ENCODE data around the gene GLI1.
"Not testable (repeated sequence)": the region's sequence is repeated elsewhere in the genome, so short reads cannot be mapped to it uniquely, and the experiment has no call there.

The GLI1 gene

DNA sequence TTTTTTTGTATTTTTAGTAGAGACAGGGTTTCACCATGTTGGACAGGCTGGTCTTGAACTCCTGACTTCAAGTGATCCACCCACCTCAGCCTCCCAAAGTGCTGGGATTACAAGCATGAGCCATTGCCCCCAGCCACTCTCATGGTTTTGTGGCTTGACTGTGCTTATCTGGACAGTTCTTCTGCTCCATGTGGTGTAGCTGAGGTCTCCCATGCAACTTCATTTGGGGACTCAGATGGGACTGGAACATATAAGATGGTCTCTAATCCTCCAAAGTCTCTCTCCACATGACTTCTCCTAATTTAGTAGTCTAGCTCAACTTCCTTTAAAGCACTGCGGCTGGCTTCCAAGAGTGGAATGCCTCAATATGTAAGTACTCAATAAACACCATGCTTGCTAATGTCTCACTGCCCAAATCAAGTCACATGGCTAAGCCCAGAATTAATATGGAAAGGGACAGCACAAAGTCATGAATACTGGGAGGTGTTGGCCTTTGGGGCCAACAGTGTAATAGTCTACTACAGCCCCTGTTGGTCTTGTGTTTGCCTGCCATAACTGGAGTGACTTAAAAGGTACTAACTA, 17.6 kb upstream of the GLI1 start:
- no peak for DNase-seq

DNA sequence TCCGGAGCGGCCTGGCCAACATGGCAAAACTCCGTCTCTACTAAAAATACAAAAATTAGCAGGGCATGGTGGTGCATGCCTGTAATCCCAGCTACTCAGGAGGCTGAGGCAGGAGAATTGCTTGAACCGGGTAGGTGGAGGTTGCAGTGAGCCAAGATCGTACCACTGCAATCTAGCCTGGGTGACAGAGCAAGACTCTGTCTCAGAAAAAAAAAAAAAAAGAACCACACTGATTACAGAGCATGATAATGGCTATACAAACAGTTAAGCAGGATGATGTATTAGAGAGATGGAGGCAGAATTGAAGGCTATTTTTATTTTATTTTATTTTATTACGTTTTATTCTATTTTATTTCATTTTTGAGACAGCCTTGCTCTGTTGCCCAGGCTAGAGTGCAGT, 15.2 kb upstream of the GLI1 start:
- DNase-seq: not testable (repeated sequence)

DNA sequence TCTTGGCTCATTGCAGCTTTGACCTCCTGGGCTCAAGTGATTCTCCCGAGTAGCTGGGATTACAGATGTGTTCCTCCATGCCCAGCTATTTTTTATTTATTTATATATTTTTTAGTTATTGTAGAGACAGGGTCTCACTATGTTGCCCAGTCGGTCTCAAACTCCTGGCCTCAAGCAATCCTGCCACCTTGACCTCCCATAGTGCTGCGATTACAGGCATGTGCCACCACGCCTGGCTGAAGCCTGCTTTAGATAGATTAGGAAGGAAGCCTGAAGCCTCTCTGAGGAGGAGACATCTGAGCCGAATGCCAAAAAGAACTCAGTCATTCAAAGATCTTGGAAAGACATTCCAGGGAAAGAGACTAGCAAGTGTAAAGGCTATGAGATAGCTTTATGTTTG, 14.8 kb upstream of the GLI1 start:
- DNase-seq: no peak

DNA sequence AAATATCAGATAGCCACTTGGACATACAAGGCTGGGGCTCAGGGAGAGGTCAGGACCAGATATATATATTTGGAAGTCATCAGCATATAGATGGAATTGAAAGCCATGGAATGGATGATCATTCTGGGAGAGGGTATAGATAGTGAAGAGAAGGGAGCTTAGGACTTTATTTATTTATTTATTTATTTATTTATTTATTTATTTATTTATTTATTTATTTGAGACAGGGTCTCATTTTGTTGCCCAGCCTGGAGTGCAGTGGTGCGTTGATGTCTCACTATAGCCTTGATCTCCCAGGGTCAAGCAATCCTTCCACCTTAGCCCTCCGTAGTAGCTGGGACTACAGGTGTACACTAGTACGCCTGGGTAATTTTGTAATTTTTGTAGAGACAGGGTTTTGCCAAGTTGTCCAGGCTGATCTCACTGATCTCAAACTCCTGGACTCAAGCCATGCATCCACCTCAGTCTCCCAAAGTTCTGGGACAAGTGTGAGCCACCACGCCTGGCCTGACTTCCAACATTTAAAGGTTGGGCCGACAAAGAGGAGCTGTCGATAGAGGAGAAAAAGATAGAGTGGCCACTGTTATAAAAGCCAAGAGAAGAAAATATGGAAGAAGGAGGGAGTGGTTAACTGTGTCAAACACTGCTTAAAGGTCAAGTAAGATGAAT, 13.2 kb upstream of the GLI1 start:
- no peak for DNase-seq

DNA sequence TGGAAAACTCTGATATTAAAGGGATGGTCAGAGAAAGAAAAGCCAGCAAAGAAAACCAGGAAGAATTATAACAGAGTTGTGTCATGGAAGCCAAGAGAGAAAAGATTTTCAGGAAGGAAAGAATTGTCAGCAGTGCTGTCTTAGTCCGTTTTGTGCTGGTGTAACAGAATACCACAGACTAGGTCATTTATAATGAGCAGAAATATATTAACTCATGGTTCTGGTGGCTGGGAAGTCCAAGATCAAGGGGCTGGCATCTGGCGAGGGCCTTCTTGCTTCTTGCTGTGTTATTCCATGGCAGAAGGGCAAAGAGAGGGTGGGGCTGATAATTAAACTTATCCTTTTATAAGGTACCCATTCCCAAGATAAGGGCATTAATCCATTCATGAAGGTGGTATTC, 10.9 kb upstream of the GLI1 start:
- DNase-seq: no peak

DNA sequence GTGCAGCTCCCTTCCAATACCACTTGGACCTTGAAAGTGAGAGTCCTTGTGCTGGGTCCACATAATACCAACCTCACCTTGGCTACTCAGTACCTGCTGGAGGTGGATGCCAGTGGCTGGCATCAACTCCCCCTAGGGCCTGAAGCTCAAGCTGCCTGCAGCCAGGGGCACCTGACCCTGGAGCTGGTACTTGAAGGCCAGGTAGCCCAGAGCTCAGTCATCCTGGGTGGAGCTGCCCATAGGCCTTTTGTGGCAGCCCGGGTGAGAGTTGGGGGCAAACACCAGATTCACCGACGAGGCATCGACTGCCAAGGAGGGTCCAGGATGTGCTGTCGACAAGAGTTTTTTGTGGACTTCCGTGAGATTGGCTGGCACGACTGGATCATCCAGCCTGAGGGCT, 10.2 kb upstream of the GLI1 start:
- no peak for DNase-seq

DNA sequence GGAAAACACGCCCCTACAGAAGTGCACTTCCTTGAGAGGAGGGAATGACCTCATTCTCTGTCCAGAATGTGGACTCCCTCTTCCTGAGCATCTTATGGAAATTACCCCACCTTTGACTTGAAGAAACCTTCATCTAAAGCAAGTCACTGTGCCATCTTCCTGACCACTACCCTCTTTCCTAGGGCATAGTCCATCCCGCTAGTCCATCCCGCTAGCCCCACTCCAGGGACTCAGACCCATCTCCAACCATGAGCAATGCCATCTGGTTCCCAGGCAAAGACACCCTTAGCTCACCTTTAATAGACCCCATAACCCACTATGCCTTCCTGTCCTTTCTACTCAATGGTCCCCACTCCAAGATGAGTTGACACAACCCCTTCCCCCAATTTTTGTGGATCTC, 9.5 kb upstream of the GLI1 start:
- DNase-seq: no peak

DNA sequence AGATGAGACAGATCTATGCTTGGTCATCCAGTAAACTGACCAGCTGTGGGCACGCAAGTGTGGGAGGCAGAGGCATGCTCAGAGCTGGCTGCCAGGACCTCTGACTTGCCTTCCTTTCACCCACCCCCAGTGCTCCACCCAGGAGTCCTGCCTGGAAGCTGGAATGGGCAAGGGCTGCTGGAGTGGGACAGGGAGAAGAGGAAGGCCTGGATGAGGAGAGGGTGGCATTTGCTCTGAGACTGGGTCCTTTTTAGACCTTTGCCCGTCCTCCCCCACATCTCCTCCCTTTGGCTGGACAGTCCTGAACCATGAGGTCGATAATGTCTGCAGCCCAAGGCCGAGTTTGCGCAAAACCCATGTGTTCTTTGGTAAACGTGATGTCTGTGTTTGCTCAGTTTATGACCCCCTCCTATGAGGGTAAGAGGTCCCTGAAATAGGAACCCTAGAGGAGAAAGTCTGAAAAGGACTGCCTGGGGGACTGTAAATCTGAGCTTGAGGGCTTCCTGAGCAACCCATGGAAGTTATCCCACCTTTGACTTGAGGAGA, 8.3 kb upstream of the GLI1 start:
- DNase-seq: no peak

DNA sequence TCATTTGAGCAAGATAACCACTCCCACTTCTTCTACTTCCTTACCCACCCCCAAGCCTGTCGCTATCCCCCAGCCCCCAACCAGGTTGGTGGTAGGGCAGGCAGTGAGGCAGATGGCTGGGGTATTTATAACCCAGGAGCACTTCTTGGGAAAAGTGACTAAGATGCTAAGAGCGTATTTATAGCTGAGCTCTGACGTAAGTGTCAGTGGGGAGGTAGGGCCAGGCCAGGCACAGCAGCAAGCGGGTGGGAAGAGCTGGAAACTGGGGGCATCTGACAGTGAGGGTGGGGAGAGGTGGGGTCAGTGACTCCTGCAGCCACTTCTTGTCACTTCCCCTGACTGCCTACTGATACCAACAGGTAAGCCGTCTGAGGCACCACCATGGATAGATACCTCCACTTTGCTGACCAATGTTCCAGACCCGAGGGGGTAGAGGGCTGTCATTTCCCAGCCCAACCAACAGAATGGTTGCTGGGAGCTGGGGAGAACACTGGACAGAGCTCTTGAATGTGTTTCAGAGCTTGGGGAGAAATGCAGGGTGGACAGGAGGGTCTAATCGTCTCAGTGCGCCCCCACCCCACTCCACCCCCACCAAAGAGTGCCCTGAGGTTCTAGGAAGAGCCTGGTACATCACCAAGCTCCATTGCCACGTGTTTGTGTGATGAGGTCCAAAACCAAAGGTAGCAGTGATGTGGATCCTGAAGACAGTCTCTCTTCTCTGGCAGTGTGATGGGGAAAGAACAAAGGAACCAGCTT, 7.2 kb upstream of the GLI1 start:
- DNase-seq: no peak

DNA sequence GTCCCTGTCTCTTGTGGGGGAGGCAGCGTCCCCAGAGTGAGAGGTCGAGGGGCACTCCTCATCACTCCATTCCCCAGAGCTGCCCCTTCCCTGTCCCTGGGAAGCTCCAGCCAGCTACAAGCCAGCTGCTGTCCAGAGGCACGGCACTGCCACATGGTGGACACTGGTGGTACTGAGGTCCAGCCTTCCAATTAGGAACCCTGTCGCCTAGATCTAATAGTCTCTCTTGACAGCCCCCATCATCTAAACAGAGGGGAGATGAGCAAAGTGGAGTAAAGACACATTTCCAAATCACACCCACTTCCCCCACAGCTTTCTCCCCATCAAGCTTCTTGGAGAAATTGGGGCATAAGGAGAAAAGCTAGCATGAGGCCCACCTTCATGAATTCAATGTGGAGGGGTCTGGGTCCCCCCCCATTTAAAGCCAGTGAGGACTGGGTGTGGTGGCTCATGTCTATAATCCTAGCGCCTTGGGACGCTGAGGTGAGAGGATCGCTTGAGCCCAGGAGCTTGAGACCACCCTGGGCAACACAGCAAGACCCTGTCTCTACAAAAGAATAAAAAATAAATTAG, 6.6 kb upstream of the GLI1 start:
- DNase-seq: peak; percentile 84

DNA sequence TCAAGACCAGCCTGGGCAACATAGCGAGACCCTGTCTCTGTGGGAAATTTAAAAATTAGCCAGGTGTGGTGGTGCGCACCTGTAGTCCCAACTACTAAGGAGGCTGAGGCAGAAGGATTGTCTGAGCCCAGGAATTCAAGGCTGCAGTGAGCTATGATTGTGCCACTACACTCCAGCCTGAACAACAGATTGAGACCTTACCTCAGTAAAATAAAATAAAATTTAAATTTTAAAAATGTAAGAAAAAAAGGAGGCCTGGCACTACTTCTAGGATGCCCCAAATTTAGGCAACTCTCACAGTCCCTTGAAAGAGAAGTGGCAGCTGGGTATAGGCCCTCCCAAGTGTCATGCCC, 5.4 kb upstream of the GLI1 start:
- DNase-seq: no peak

DNA sequence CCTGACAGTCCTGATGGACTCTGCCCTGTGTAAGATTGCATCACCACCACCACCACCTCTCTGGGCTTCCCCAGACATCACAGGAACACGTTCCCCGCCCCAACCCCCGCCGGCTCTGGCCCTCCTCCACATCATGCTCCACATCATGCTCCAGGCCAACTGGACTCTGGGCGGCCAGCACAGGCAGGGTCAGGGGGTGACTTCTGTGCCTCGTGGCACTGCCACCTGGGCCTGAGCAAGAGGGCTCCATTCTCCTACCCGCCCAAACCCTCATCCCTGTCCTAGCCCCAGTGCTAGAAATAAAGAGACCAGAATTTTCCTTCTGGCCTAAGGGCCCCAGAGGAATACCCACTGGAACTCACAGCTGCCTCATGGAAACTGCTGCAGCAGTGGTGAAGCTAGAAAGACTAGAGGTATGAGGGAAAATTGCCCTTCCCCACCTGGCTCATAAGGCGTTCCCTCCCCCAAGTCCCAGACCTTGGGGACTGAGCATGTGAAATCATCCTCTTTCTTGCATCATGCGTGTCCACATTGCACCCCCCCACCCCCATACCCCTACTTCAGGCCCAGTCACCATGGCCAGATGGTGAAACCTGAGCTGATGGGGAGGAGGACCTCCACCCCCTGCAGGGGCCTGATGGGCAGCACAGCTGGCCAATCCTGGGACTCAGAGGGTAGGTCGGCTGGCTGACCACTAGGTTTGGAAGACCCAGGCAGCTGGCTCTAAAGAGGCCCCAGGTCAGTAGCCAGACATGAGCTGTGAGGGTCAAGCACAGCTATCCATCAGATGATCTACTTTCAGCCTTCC, 4.8 kb upstream of the GLI1 start, which contains the start of gene INHBE:
Gene INHBE, plus strand, starts transcription at position 742 of the 808 bp plus-strand sequence. CDS start 230 bp downstream, outside the sequence.
- peak; percentile 69 for DNase-seq

DNA sequence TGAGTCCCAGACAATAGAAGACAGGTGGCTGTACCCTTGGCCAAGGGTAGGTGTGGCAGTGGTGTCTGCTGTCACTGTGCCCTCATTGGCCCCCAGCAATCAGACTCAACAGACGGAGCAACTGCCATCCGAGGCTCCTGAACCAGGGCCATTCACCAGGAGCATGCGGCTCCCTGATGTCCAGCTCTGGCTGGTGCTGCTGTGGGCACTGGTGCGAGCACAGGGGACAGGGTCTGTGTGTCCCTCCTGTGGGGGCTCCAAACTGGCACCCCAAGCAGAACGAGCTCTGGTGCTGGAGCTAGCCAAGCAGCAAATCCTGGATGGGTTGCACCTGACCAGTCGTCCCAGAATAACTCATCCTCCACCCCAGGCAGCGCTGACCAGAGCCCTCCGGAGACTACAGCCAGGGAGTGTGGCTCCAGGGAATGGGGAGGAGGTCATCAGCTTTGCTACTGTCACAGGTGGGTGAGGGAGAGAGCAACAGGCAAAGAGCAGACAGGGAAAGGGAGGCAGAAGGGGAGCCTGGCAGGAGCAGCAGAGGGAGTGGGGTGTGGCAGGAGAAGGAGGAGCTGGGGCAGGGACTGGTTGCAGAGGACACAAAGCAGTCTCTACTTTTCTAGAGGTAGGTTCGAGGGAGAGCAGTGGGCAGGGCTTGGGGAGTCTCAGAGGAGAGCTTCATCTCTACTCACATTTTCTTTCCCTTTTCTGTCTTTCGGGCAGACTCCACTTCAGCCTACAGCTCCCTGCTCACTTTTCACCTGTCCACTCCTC, 4.0 kb upstream of the GLI1 start:
- peak; percentile 67 for DNase-seq

DNA sequence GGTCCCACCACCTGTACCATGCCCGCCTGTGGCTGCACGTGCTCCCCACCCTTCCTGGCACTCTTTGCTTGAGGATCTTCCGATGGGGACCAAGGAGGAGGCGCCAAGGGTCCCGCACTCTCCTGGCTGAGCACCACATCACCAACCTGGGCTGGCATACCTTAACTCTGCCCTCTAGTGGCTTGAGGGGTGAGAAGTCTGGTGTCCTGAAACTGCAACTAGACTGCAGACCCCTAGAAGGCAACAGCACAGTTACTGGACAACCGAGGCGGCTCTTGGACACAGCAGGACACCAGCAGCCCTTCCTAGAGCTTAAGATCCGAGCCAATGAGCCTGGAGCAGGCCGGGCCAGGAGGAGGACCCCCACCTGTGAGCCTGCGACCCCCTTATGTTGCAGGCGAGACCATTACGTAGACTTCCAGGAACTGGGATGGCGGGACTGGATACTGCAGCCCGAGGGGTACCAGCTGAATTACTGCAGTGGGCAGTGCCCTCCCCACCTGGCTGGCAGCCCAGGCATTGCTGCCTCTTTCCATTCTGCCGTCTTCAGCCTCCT, 3.4 kb upstream of the GLI1 start:
- DNase-seq: no peak

DNA sequence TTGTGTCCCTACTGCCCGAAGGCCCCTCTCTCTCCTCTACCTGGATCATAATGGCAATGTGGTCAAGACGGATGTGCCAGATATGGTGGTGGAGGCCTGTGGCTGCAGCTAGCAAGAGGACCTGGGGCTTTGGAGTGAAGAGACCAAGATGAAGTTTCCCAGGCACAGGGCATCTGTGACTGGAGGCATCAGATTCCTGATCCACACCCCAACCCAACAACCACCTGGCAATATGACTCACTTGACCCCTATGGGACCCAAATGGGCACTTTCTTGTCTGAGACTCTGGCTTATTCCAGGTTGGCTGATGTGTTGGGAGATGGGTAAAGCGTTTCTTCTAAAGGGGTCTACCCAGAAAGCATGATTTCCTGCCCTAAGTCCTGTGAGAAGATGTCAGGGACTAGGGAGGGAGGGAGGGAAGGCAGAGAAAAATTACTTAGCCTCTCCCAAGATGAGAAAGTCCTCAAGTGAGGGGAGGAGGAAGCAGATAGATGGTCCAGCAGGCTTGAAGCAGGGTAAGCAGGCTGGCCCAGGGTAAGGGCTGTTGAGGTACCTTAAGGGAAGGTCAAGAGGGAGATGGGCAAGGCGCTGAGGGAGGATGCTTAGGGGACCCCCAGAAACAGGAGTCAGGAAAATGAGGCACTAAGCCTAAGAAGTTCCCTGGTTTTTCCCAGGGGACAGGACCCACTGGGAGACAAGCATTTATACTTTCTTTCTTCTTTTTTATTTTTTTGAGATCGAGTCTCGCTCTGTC, 2.7 kb upstream of the GLI1 start:
- no peak for DNase-seq

DNA sequence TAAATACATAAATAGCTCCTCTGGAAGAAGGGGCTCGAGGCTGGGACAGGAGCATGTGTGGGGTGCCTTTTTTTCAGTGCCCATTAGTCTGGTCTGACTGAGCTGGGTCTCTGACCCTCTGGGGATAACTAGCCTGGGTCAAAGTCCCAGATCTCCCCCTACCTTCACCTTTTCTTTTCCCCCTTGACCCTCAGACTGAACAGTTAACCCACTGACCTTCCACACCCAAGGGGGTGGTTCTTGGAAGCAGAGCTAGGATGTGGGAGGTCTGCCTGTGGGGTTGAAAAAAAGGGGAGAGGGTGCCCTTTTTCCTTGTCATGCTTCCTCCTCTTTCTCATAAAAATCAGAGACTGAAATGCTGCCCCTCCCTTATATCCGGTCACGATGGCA, 925 bp upstream of the GLI1 start:
- no peak for DNase-seq

DNA sequence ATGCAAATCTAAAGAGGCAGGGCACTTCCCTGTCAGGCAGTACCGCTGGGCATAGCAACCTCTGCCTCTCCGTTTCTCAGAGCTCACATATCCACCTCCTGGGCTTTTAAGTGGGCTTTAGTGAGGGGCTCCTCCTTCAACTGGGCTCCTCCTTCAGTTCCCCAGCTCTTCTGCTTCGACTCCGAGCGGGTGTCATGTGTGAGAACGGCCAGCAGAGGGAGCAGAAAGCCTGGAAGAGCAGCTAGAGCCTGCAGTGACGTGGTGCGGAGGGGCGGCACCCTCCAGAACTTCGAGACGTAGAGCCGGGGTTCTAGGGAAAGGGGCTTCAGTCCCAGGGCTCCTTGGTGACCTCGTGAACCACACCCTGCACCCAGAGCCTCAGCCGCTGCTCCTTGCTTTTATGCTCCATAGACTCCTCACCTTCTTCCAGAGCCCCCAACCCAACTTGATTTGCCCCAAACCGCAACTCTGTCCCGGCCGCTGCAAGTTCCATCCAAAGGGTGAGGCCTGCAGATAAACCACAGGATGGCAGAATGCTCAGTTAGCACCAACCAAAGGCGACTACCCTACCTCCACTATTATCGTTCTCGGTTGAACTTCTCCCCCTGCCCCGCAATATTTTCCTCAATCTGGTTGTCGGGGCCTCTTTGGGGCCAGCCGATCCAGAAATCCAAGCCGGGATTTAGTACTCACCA, 383 bp upstream of the GLI1 start:
- peak; percentile 96 for DNase-seq

DNA sequence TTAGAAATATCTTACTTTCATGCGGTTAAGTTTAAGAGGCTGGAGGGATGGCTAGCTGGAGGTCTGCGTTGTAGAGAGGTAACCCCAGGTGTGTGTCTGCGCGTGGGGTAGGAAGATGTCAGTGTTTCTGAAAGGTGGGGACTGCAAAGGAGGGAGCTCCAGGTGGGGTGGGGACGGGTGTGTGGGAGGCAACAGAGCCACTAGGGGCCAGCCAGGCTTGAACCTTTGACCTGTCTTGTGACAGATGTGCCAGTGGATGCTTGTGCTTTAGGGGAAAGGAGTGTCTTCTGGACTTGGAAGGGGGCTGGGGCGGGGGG, 841 bp downstream of the GLI1 start:
- DNase-seq: no peak

DNA sequence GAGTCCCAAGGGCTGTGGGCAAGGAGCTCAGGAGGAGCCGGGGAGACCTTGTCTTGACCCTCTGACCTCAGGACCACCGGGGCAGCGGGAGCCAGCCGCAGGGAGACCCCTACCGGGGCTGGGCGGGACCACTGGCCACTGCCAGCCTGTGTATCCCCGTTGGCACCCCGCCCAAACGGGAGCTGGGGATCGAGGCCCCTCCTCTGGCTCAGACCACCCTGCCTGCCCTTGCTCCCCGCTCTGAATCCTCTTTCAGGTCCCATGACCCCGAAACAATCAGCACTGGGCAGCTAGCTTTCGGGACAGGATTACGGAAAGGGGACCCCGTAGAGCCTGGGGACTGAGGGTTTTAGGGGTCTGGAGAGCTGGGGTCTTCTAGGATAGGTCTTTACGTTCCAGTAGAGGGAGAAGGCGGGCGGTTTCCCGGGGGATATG, 1.3 kb downstream of the GLI1 start:
- peak; percentile 61 for DNase-seq

DNA sequence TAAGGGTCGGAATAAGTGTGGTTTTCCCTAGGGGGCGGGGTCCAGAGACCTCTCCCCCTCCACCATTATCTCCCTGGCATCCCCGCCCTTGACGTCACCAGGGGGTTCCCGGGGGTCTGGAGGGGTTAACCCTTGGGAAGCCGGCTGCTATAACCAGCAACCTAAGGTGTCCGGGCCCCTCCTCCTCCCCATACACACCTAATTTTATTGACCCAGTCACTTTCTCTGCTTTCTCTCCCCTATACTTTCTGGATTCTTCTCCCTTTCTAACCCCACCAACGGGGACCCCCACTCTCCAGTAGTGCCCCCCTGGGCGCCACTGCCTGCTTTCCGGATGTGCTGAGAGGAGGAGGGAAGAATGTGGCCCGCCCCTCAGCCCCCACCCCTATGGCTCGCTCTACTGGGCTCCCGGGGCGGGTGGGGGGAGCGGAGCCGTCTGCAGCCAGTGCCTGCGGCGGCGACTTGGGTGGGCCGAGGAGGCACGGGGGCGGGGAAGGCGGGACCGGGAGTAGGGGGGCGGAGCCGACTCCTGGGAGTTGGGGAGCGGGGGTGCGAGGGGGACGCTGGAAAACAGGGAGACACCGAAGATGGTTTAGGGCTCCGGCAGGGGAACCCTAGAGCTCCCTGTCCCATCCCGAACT, 1.8 kb downstream of the GLI1 start:
- peak; percentile 69 for DNase-seq

Data from activated CD8-positive, alpha-beta memory T cell treated with anti-CD3 and anti-CD28 coated beads, Interleukin-2, amount 50 U/mL, for 48 hours (primary cell).